ENCODE data around the gene YKT6.
"Not testable (repeated sequence)": the region's sequence is repeated elsewhere in the genome, so short reads cannot be mapped to it uniquely, and the experiment has no call there.

YKT6 gene

GRCh38 chr7:44200699-44201461 lies at the start of gene YKT6:
TSS of gene YKT6 (plus strand) at chr7:44200978. CDS start at chr7:44201136, 158 bp downstream.
- DNase-seq (ENCODE audit: low spot score), result peak; percentile 97

- no peak for DNase-seq (ENCODE audit: low spot score)
Observed at GRCh38 chr7:44151956-44152355, 48.8 kb upstream of the YKT6 start.

GRCh38 chr7:44152971-44153947 lies 47.5 kb upstream of the YKT6 start:
- no peak for DNase-seq (ENCODE audit: low spot score)

DNA sequence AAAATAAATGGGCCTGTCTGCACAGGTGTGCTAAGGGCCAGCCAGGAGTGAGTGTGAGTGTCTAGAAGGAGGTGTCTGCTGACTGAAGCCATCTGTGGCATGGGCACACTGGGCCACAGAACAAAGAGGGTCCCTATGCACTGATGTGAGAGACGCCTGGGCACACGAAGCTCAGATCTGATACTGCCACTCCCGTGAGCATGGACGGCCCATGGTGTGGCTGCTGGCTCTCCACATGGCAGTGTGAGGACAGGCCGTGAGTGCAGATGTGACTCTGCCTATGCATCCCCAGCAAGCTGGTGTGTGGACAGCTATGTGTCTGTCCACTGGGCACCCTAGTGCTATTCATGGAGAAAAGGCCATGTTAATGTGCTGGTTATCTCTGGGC lies 46.8 kb upstream of the YKT6 start:
- no peak for DNase-seq (ENCODE audit: low spot score)

DNA sequence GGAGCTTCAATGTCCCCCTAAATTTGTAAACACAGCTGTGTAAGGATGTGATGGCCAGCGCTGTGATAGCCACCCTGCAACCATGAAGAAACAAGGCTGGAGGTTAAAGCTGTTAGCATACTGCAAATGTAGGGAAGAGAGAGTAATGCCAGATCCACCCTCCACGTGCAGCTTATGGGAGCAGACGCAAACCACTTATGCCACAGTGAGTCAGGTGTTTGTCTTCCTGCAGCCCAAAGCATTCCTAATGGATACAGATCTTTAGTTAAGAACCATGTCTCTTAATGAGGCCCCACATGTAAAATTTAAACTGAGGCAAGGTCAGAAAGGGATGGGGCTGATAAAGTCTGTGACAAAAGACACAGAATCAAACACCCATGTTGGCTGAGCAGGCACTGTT lies 46.1 kb upstream of the YKT6 start:
- DNase-seq (ENCODE audit: low spot score), result peak; percentile 52

DNA sequence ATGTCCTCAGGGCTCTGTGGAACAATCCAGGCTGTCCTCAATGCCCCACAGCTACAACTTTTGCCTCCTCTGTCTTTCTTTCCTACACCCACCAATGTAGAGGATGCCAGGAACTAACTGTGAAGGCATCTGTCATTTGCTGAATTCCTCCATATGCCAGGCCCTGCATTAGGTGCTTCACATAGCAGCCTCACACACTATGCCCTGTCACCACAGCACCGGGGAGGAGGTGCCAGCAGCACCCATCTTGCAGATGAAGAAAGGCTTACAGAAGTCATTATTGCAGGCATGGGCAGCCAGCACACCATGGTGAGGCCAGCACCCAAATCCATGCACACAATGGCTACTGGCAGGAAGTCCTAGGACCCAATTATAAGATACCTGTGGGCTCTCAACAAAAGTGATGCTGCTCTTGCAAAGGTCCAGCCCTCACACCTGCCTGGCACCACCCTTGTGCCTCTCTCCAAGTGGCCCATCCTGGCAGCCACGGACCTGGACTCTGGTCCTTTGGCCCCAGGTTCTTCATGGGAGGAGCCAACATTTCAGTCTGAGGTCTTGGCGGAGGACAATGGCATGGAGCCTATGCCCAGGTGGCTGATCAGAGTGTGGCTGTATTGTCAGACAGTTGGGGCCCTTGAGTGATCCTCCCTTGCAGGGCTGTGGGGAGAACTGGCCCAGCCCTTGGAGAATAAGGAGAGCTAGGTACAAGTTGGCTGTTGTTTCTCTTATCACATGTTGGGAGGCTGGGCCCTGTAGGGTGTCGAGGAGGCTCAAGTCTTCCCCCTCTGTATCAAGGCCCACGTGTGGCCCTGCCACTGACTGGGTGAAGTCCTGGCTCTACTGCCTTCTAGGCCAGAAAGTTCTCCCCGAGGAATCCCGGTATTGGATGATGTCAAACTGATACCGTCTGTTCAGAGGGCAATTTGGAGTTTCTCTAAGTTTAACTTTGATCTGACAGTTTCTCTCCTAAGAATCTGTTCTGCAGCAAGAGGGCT lies 45.3 kb upstream of the YKT6 start:
- peak; percentile 94 for DNase-seq (ENCODE audit: low spot score)

DNA sequence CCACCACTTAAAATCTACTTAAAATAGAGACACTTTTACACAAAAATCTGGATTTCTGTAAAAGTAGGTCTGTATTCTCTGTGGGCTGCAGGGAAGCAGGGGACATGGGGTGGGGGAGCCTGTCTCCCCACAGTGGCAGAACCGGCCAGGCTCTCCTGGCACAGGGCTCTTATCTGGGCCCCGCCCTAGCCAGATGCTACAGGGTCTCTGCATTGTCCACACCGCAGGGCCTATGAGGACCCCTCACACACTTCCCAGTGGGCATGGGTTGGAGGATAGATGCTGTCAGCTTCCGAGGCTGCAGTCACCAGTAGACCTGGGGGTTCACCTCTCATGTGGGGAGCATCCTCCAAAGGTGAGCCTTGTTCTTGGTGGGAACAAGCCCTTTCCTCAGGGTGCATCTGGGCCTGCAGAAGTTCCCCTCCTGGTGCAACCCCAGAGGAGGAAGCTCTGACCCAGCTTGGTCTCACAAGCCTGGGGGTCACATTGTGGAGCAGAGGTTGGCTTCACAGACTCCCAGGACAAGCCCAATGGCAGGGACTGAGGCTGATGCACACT lies 44.2 kb upstream of the YKT6 start:
- DNase-seq (ENCODE audit: low spot score), result no peak

DNA sequence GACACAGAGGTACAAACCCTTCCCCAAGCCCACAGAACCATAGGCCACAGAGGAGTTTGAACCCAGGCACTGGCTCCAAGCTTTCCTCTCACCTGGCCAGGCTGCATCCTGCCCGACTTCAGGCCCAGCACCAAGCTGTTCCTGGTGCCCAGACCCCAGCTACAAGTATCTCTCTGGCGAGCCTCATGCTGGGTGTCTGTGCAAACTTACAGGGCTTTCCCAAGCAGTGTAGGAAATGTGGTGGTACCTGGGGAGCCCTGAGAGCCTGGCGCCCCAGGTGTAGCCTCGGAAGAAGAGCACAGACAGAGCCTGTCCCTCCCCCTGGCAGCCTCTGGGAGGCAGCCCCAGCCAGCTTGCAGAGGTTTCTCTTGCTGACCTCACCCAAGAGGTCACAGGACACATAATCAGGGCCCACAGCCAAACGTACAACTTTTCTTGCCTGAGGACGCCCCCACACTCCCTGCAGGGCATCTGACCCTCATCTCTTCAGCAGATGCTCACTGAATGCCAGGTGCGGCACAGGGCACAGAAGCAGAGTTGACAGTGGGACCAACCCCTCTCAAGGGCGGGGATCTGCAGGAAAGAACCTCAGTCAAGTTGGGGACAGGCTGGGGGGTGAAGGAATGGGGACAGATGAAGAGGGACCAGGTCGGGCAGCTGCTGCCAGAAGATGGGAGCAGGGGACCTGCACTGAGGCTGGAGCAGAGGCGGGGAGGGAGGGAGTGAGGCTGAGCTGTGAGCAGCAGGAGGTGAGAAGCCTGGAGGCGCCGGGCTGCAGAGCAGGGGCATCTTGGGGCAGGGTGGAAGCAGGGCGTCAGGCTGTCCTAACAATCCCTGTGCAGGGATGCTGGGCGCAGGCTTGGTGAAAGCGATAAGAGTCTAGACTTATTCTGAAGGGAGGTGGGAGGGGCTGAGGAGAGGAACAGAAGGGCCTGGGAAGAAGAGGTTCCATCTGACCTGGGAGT lies 43.4 kb upstream of the YKT6 start:
- no peak for DNase-seq (ENCODE audit: low spot score)

DNA sequence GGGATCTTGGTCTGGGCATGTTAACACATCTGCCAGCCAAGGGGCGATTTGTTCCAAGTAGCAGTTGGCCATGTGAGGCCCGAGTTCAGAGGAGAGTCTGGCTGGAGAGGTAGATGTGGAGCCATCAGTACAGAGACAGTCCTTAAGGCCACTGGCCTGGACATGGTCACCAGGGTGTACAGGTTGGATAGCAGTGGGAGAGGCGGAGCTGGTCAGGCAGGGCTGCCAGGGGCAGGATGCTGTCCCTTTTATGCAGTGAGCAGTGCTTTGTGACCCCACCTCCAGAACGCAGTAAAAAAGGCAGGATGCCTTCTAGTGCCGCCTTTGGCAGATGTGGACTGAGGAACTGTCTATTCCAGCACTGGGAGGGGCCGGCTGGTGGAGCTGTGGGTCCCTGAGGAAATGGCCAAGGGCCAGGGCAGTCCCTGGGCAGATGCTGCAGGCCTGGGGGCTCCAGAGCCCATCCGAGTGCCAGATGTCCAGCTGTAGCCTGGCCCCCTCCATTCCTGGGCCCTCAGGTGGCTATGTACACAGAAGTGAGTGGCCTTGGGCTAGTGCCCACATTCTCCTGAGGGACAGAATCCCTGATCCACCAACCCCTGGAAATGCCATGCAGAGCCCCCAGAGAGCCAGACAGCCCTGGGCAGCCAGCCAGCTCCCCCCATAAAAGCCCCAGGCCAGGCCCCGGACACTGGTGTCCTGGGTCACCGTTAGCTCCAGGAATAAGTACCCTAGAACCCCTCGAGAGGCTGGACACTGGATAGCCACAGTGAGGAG lies 42.5 kb upstream of the YKT6 start:
- DNase-seq (ENCODE audit: low spot score), result no peak

DNA sequence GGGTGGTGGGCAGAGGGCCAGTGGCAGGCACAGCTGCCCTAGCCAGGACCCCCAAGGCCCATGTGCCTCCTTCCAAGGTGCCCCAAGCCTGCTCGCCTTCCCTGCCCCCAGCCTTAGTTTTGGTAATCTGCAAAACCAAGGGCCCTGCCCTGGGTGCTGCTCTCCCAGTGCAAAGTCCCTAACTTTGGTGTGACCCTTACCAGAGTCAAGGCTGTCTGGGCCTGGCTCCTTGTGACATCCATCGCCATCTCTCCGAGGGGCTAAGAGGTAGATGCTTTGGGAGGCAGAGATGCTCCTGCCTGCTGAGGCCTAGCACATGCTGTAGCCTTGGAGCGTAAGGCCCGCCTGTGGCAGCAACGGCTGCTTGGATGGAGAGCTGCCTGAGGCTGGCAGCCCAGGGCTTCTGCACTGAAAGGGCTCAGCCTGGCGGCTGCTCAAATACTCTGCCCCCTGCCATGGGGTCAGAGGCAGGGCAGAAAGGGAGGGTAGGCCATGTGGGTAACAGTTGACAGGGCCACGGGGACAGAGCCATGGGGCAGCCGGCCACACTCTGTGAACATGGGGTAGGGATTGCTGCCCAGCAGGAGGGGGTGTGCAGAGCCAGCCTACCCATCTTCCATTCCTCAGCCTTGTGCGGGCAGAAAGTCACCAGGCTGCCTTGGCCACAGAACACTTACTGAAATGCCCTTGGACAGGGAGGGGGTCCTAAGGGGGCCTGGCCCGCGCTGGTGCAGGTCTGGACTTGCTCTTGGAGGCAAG lies 41.7 kb upstream of the YKT6 start:
- no peak for DNase-seq (ENCODE audit: low spot score)

- peak; percentile 84 for DNase-seq (ENCODE audit: low spot score)
Observed at GRCh38 chr7:44159824-44160630, 40.8 kb upstream of the YKT6 start.

DNA sequence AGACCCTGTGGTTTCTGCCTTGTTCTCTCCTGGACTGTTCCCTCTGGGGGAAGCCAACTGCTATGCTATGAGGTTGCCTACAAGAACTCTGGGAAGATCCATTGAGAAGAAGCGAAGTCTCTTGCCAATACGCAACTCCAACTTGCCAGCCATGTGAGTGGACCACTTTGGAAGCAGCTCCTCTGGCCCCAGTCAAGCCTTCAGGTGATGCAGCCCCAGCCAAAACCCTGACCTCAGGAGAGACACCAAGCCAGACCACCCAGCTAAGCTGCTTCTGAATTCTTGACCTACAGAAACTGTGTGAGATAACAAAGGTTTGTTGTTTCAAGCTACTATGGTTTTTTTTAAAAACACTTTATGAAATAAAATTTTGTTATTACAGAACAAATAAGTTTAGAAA lies 39.4 kb upstream of the YKT6 start:
- DNase-seq (ENCODE audit: low spot score), result no peak

DNA sequence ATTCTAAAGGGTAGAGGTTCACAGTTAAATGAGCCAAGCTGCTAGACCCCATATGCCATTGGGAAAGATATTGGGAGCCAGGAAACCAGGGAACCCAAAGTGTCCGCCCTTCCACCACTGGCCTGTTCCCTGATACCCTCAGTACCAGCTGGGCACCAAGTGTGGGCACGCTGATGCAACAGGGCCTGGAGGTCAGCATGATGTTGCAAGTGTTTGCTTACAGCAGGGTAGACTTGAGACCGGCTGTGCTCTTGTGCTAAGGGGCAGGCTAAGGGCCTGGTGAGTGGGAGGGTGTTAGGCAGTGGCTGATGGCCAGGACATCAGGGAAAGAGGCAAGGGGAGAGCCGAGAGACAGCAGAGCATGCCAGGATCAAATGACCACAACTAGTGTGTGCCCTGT lies 38.6 kb upstream of the YKT6 start:
- DNase-seq (ENCODE audit: low spot score), result no peak

DNA sequence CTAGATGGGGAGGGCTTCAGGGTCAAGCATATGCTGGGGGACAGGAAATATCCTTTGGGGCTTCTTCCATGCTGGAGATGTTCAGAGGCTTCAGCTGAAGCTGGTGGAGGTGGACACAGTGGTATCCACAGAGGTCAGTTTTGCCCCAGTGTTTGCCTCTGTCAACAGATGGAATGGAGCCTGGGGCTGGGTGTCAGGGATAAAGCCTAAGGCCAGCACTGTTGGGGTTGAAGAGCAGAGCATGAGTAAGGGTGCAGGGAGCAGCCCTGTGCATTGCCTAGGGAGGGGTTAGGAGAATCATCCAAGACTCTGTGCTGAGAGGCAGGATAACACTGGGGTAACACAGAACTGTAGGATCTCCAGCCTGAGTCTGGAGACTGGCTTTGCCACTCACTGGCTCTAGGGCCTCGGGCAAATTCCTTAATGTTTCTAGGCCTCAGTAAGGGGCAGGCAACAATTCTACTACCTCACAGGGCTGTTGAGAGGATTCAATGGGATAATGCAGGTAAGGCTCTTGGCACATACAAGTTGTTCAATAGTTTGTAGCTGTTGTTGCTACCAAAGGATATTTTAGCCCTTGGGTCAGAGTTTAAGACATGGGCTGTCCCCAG lies 37.9 kb upstream of the YKT6 start:
- no peak for DNase-seq (ENCODE audit: low spot score)

- no peak for DNase-seq (ENCODE audit: low spot score)
Observed at GRCh38 chr7:44163591-44163990, 37.2 kb upstream of the YKT6 start.

- DNase-seq (ENCODE audit: low spot score), result no peak
Observed at GRCh38 chr7:44167920-44168319, 32.9 kb upstream of the YKT6 start.

DNA sequence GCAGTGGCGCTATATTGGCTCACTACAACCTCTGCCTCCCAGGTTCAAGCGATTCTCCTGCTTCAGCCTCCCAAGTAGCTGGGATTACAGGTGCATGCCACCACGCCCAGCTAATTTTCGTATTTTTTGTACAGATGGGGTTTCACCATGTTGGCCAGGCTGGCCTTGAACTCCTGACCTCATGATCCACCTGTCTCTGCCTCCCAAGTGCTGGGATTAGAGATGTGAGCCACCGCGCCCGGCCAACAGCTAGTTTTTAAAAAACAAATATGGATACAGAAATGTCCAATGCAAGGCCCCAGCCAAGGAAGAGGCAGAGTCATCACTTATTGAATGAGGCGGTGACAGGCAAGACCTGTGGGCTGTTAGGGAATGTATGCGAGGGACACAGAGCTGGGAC lies 28.9 kb upstream of the YKT6 start:
- not testable (repeated sequence) for DNase-seq (ENCODE audit: low spot score)
